NT2/D1 (cell line): ENCODE results near the gene TRNAU1AP.

Source experiments
- SUZ12 ChIP-seq: IDR thresholded peaks from 2 replicates; pipeline ENCODE4 v1.6.1; 2011; ENCODE audit not compliant: insufficient read length, insufficient read depth; ENCODE audit errors: extremely low read depth
- YY1 ChIP-seq: IDR thresholded peaks from 2 replicates; pipeline ENCODE4 v1.6.1; 2011; ENCODE audit not compliant: insufficient read length, insufficient read depth
- ZNF274 ChIP-seq: IDR thresholded peaks from 2 replicates; pipeline ENCODE4 v1.6.1; 2011; ENCODE audit warnings: mild to moderate bottlenecking, low read depth, low read length

DNA sequence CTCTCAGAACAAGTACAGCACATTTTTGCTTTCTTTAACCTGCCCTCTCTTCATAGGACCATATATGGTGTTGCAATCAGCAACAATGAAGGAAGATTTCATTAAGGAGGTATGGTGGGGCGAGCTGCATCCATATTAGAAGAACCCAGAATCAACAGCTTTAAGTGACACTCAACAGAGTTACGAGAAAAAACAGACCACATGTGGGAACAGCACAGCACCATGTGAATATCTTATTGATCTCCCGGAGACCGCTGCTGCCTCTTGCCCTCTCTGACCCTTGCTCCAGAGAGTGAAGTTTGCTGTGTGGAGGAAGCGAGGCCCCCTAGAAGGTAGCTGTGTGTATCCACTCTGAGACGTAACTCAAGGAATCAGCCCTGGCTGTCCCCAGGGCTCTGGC, 52.1 kb downstream of the TRNAU1AP start:
- TF ChIP-seq ZNF274 (no peak), YY1 (no peak), SUZ12 (no peak)
